A673 (cell line): ENCODE results near the gene ACSL3.

Experiments used
- EZH2 ChIP-seq: fragments of 200-600 bp; sonication (generic); IDR thresholded peaks from 2 replicates; pipeline ENCODE4 v1.6.1; 2017; ENCODE audit warnings: borderline replicate concordance, low read depth, mild to moderate bottlenecking, mixed read lengths, antibody characterized with exemption, low read length; ENCODE audit not compliant: poor library complexity, severe bottlenecking
- TF ChIP-seq, protein P1 (sequence below): fragments of 300-800, 200-600 bp; sonication (generic); conservative IDR thresholded peaks from 2 replicates; pipeline ENCODE4 v1.5.1; 2017; ENCODE audit warnings: low read depth, mild to moderate bottlenecking, antibody characterized with exemption, low read length, moderate library complexity, mixed read lengths

DNA sequence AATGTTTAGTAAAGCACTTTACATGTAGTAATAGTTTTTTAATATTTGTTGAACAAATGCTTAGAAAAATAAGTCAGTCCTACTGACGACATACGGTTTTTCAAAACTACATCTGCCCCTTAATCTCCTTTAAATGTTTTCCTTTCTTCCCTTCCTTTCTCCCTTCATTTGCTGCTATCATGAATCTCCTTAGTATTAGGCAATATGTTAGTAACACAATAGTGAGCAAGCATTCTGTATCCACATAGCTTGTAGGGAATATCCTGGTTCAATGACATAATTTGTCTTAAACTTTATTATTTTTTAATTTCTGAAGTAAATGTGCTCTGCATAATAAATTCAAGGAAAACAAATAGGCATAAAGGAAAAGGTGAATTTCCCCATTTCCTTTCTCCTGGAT lies 79.1 kb downstream of the ACSL3 start:
- TF ChIP-seq EZH2: no peak
- TF ChIP-seq, protein P1, sequence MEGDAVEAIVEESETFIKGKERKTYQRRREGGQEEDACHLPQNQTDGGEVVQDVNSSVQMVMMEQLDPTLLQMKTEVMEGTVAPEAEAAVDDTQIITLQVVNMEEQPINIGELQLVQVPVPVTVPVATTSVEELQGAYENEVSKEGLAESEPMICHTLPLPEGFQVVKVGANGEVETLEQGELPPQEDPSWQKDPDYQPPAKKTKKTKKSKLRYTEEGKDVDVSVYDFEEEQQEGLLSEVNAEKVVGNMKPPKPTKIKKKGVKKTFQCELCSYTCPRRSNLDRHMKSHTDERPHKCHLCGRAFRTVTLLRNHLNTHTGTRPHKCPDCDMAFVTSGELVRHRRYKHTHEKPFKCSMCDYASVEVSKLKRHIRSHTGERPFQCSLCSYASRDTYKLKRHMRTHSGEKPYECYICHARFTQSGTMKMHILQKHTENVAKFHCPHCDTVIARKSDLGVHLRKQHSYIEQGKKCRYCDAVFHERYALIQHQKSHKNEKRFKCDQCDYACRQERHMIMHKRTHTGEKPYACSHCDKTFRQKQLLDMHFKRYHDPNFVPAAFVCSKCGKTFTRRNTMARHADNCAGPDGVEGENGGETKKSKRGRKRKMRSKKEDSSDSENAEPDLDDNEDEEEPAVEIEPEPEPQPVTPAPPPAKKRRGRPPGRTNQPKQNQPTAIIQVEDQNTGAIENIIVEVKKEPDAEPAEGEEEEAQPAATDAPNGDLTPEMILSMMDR: no peak
